HEK293 (cell line): ENCODE results near the gene LRSAM1.

ENCODE experiments used
- CTCF ChIA-PET: fragments of 350-600 bp; formaldehyde crosslinking; extraction: SDS; loops from one replicate; lab custom pipeline; 2021; ENCODE audit warnings: antibody characterized with exemption; lab: Yijun Ruan, JAX
- POLR2A ChIA-PET: fragments of 300-600 bp; formaldehyde crosslinking; extraction: SDS; loops from one replicate; lab custom pipeline; 2020; ENCODE audit warnings: antibody characterized with exemption, inconsistent platforms; lab: Yijun Ruan, JAX
- H3K27ac ChIP-seq: fragments of 200-500 bp; sonication (Bioruptor generic); 2 replicates; pipeline ENCODE4 v1.5.1; 2014; ENCODE audit warnings: low read depth, low read length, control low read depth, inconsistent platforms; ENCODE audit errors: extremely low read depth
- H3K36me3 ChIP-seq, 2 experiments: fragments of 200-500 bp in 1 of 2; sonication (Bioruptor generic) in 1 of 2; 1 replicate in 1 of 2; 2 replicates in 1 of 2; pipeline ENCODE4 v1.5.1; 2014 to 2017; ENCODE audit warnings: inconsistent platforms in 2 of 2, low read length in 2 of 2; ENCODE audit not compliant: control insufficient read depth in 2 of 2, insufficient read depth in 1 of 2
- H3K4me1 ChIP-seq: fragments of 200-500 bp; sonication (Bioruptor generic); 2 replicates; pipeline ENCODE4 v1.5.1; 2014; ENCODE audit warnings: mild to moderate bottlenecking, low read length, inconsistent platforms; ENCODE audit not compliant: control insufficient read depth, insufficient read depth
- H3K4me3 ChIP-seq: 2 replicates; pipeline ENCODE4 v1.5.1; 2011; ENCODE audit warnings: low read depth, mild to moderate bottlenecking, control low read depth, low read length, moderate library complexity
- H3K9me3 ChIP-seq: fragments of 200-500 bp; sonication (Bioruptor generic); 2 replicates; pipeline ENCODE4 v1.5.1; 2014; ENCODE audit warnings: low read depth, low read length, inconsistent platforms; ENCODE audit not compliant: control insufficient read depth, insufficient read depth
- AEBP2 ChIP-seq: fragments of 450-650 bp; formaldehyde crosslinking; IDR thresholded peaks from 2 replicates; pipeline ENCODE4 v1.5.1; 2016; ENCODE audit warnings: missing biosample characterization, missing genetic modification characterization, borderline replicate concordance
- BCL11B ChIP-seq: fragments of 450-650 bp; formaldehyde crosslinking; IDR thresholded peaks from 2 replicates; pipeline ENCODE4 v1.5.1; 2016; ENCODE audit warnings: low read depth, missing biosample characterization, missing genetic modification characterization
- GFI1B ChIP-seq: fragments of 450-650 bp; formaldehyde crosslinking; IDR thresholded peaks from 2 replicates; pipeline ENCODE4 v1.5.1; 2016; ENCODE audit warnings: missing biosample characterization, missing genetic modification characterization
- GLI4 ChIP-seq: fragments of 450-650 bp; formaldehyde crosslinking; IDR thresholded peaks from 2 replicates; pipeline ENCODE4 v1.5.1; 2016; ENCODE audit warnings: missing biosample characterization, missing genetic modification characterization
- KLF17 ChIP-seq: fragments of 450-650 bp; formaldehyde crosslinking; IDR thresholded peaks from 2 replicates; pipeline ENCODE4 v1.5.1; 2016; ENCODE audit warnings: missing biosample characterization, missing genetic modification characterization
- KLF8 ChIP-seq: fragments of 450-650 bp; formaldehyde crosslinking; IDR thresholded peaks from 2 replicates; pipeline ENCODE4 v1.5.1; 2016; ENCODE audit warnings: missing biosample characterization, missing genetic modification characterization
- KLF9 ChIP-seq: fragments of 450-650 bp; formaldehyde crosslinking; IDR thresholded peaks from 2 replicates; pipeline ENCODE4 v1.5.1; 2016; ENCODE audit warnings: missing biosample characterization, missing genetic modification characterization, low read depth
- OVOL3 ChIP-seq: fragments of 450-650 bp; formaldehyde crosslinking; IDR thresholded peaks from 2 replicates; pipeline ENCODE4 v1.5.1; 2016; ENCODE audit warnings: missing biosample characterization, missing genetic modification characterization
- REPIN1 ChIP-seq: fragments of 450-650 bp; formaldehyde crosslinking; IDR thresholded peaks from 2 replicates; pipeline ENCODE4 v1.5.1; 2017; ENCODE audit warnings: missing biosample characterization, missing genetic modification characterization, low read depth
- SCRT1 ChIP-seq: fragments of 450-650 bp; formaldehyde crosslinking; IDR thresholded peaks from 2 replicates; pipeline ENCODE4 v1.5.1; 2016; ENCODE audit warnings: missing biosample characterization, missing genetic modification characterization, borderline replicate concordance
- SETDB1 ChIP-seq: IDR thresholded peaks from one replicate; pipeline ENCODE4 v1.6.1; 2017; ENCODE audit warnings: mild to moderate bottlenecking, low read length, moderate library complexity, mixed read lengths; ENCODE audit not compliant: insufficient read length
- SP7 ChIP-seq: fragments of 450-650 bp; formaldehyde crosslinking; IDR thresholded peaks from 2 replicates; pipeline ENCODE4 v1.5.1; 2016; ENCODE audit warnings: missing biosample characterization, missing genetic modification characterization
- TRIM28 ChIP-seq: IDR thresholded peaks from 2 replicates; pipeline ENCODE4 v1.6.1; 2011; ENCODE audit warnings: low read length, control low read depth, borderline replicate concordance
- TSHZ1 ChIP-seq: fragments of 450-650 bp; formaldehyde crosslinking; IDR thresholded peaks from 2 replicates; pipeline ENCODE4 v1.5.1; 2016; ENCODE audit warnings: missing biosample characterization, missing genetic modification characterization, borderline replicate concordance
- WT1 ChIP-seq: fragments of 450-650 bp; formaldehyde crosslinking; IDR thresholded peaks from 2 replicates; pipeline ENCODE4 v1.5.1; 2016; ENCODE audit warnings: missing biosample characterization, missing genetic modification characterization
- ZBTB17 ChIP-seq: fragments of 450-650 bp; formaldehyde crosslinking; IDR thresholded peaks from 2 replicates; pipeline ENCODE4 v1.5.1; 2016; ENCODE audit warnings: missing biosample characterization, missing genetic modification characterization
- ZBTB21 ChIP-seq: fragments of 450-650 bp; formaldehyde crosslinking; IDR thresholded peaks from 2 replicates; pipeline ENCODE4 v1.5.1; 2017; ENCODE audit warnings: missing biosample characterization, missing genetic modification characterization
- ZIC2 ChIP-seq: fragments of 450-650 bp; formaldehyde crosslinking; IDR thresholded peaks from 2 replicates; pipeline ENCODE4 v1.5.1; 2016; ENCODE audit warnings: missing biosample characterization, missing genetic modification characterization
- ZNF121 ChIP-seq: fragments of 450-650 bp; formaldehyde crosslinking; IDR thresholded peaks from 2 replicates; pipeline ENCODE4 v1.5.1; 2016; ENCODE audit warnings: missing biosample characterization, missing genetic modification characterization
- ZNF133 ChIP-seq: fragments of 450-650 bp; formaldehyde crosslinking; IDR thresholded peaks from 2 replicates; pipeline ENCODE4 v1.5.1; 2016; ENCODE audit warnings: missing biosample characterization, missing genetic modification characterization
- ZNF140 ChIP-seq: fragments of 450-650 bp; formaldehyde crosslinking; IDR thresholded peaks from 2 replicates; pipeline ENCODE4 v1.5.1; 2016; ENCODE audit warnings: missing biosample characterization, missing genetic modification characterization
- ZNF169 ChIP-seq: fragments of 450-650 bp; formaldehyde crosslinking; IDR thresholded peaks from 2 replicates; pipeline ENCODE4 v1.5.1; 2016; ENCODE audit warnings: missing biosample characterization, missing genetic modification characterization
- ZNF19 ChIP-seq: fragments of 450-650 bp; formaldehyde crosslinking; IDR thresholded peaks from 2 replicates; pipeline ENCODE4; 2016; ENCODE audit warnings: missing biosample characterization, missing genetic modification characterization, low read depth
- ZNF391 ChIP-seq: fragments of 450-650 bp; formaldehyde crosslinking; IDR thresholded peaks from 2 replicates; pipeline ENCODE4 v1.5.1; 2016; ENCODE audit warnings: low read depth, missing biosample characterization, missing genetic modification characterization, borderline replicate concordance
- ZNF473 ChIP-seq: fragments of 450-650 bp; formaldehyde crosslinking; IDR thresholded peaks from 2 replicates; pipeline ENCODE4 v1.5.1; 2017; ENCODE audit warnings: missing biosample characterization, missing genetic modification characterization
- ZNF48 ChIP-seq: fragments of 450-650 bp; formaldehyde crosslinking; IDR thresholded peaks from 2 replicates; pipeline ENCODE4 v1.5.1; 2016; ENCODE audit warnings: missing biosample characterization, missing genetic modification characterization
- ZNF510 ChIP-seq: fragments of 450-650 bp; formaldehyde crosslinking; IDR thresholded peaks from 2 replicates; pipeline ENCODE4 v1.5.1; 2018; ENCODE audit warnings: mild to moderate bottlenecking, missing genetic modification characterization, missing biosample characterization; ENCODE audit not compliant: insufficient replicate concordance
- ZNF514 ChIP-seq: fragments of 450-650 bp; formaldehyde crosslinking; IDR thresholded peaks from 2 replicates; pipeline ENCODE4 v1.5.1; 2016; ENCODE audit warnings: missing biosample characterization, missing genetic modification characterization
- ZNF585B ChIP-seq: fragments of 450-650 bp; formaldehyde crosslinking; IDR thresholded peaks from 2 replicates; pipeline ENCODE4 v1.5.1; 2016; ENCODE audit warnings: missing biosample characterization, missing genetic modification characterization
- ZNF660 ChIP-seq: fragments of 450-650 bp; IDR thresholded peaks from 2 replicates; pipeline ENCODE4 v1.5.1; 2018; ENCODE audit warnings: missing biosample characterization, mild to moderate bottlenecking, missing genetic modification characterization
- ZNF670 ChIP-seq: fragments of 450-650 bp; formaldehyde crosslinking; IDR thresholded peaks from 2 replicates; pipeline ENCODE4 v1.5.1; 2016; ENCODE audit warnings: missing biosample characterization, missing genetic modification characterization, low read depth
- ZNF785 ChIP-seq: fragments of 450-650 bp; formaldehyde crosslinking; IDR thresholded peaks from 2 replicates; pipeline ENCODE4 v1.5.1; 2016; ENCODE audit warnings: missing biosample characterization, missing genetic modification characterization

LRSAM1 gene

GRCh38 chr9:127467621-127468020 is 16.3 kb downstream of the LRSAM1 start:
- H3K4me1 ChIP-seq: no peaks in the 10 kb centered on the region
- ChIA-PET POLR2A (interaction anchor here (1.1 kb wide), 1 partner anchor 17 kb away, joined by 5 read pairs; the partner anchor contains the start of genes LRSAM1 and RPL12), CTCF (interaction anchor here (1.1 kb wide), 1 partner anchor 13 kb away, joined by 3 read pairs; no protein-coding TSS in a partner anchor)
- no peak overlapping the region for H3K27ac ChIP-seq
- TF ChIP-seq ZNF510 (tag by site-specific recombination) (no peak), ZBTB21 (no peak), KLF17 (tag by site-specific recombination) (no peak), ZNF391 (tag by site-specific recombination) (no peak), WT1 (tag by site-specific recombination) (no peak), ZNF660 (tag by site-specific recombination) (no peak), KLF9 (tag by site-specific recombination) (no peak), ZNF585B (tag by site-specific recombination) (no peak), ZIC2 (tag by site-specific recombination) (no peak), ZNF140 (tag by site-specific recombination) (no peak), ZNF133 (tag by site-specific recombination) (no peak), ZNF121 (tag by site-specific recombination) (no peak), ZNF48 (no peak)
- H3K4me3 ChIP-seq: no peak overlapping the region
- H3K36me3 ChIP-seq: peaks cover 0 to 33% of the 10 kb centered on the region in 2 experiments; a peak in 2 of 3 replicates
- no peaks in the 10 kb centered on the region for H3K9me3 ChIP-seq

GRCh38 chr9:127470662-127471061 is 19.4 kb downstream of the LRSAM1 start:
- TF ChIP-seq TRIM28 (no peak), ZNF670 (tag by site-specific recombination) (no peak), AEBP2 (tag by site-specific recombination) (no peak), BCL11B (tag by site-specific recombination) (no peak), REPIN1 (tag by site-specific recombination) (no peak), OVOL3 (tag by site-specific recombination) (no peak), GFI1B (tag by site-specific recombination) (no peak), ZNF169 (tag by site-specific recombination) (no peak), ZNF785 (tag by site-specific recombination) (no peak), ZNF514 (tag by site-specific recombination) (no peak), KLF8 (tag by site-specific recombination) (no peak), SETDB1 (no peak), TSHZ1 (tag by site-specific recombination) (no peak), ZBTB17 (no peak), GLI4 (no peak), ZNF19 (tag by site-specific recombination) (no peak), SCRT1 (tag by site-specific recombination) (no peak), ZNF473 (no peak), SP7 (tag by site-specific recombination) (no peak)
- Histone ChIP-seq H3K27ac (no peak overlapping the region), H3K36me3 (peaks cover 0 to 17% of the 10 kb centered on the region in 2 experiments; a peak in 2 of 3 replicates), H3K9me3 (no peaks in the 10 kb centered on the region), H3K4me3 (no peak overlapping the region), H3K4me1 (no peaks in the 10 kb centered on the region)
- CTCF ChIA-PET: no interaction called here
- POLR2A ChIA-PET: interaction anchor here (0.7 to 0.9 kb wide), 2 partner anchors 19 to 105 kb away, joined by 3 to 8 read pairs; partner anchors contain the start of gene LRSAM1
